ENCODE measurements around the gene NEUROD1.

NEUROD1 gene

DNA sequence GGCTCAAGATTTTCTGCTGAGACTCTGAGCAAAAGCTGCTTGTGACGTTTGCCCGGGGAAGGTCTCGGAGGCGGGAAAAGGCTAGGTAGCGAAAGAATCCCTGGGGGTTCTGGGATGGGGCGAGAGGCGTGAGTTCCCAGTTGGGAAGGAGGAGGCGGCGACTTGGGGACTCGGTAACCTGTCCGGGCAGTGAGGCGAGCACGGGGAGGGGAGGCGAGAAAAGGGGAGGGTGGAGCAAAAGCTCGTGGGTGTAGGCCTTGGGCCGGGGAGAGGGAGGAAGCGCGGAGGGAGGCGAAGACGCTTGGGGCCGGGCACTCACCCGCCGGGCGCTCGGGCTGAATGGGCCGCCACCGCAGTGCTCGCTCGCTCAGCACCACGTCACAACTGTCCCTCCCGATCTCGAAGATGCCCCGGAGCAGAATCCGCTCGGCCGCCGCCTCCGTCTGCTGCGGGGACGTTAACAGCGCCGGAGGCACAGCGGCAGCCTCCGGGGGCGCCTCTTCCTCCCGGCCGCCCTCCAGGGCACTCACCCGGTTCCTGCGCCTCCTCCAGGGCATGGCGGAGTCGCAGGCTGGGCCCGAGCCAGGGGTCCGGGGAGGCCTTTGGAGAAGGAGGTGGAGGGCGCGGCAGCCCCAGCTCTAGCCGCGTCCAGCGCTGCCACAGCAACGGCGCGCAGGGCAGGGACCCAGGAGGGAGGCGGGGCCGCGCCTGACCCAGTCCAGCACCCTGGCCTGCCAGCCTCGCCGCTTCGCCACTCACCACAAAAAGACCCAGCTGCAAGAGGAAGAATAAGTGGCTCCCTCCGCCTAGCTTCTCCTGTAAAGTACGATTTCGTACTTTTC is 23.6 kb downstream of the NEUROD1 start, which contains the start of gene CERKL:
Gene CERKL, minus strand, starts transcription at position 656 of the 842 bp plus-strand sequence. Its CDS starts 99 bp downstream, at position 557.
- Histone ChIP-seq H3K27ac (ENCODE audit: low read length) (no peak within 1 kb of the TSS), H3K4me3 (ENCODE audit: low read length) (peak within 1 kb of the TSS; percentile 80), H3K36me3 (ENCODE audit: control insufficient read depth, low read depth, low read length) (no peaks in the 10 kb centered on the region), H3K4me1 (ENCODE audit: control insufficient read depth, low read depth, low read length) (peaks cover 23% of the 10 kb centered on the region), H3K9me3 (ENCODE audit: control insufficient read depth, low read depth, low read length) (no peaks in the 10 kb centered on the region), H3K9ac (ENCODE audit: low read length) (peak within 1 kb of the TSS; percentile 31), H3K27me3 (ENCODE audit: control insufficient read depth, insufficient read depth, low read length) (peaks cover 68% of the 10 kb centered on the region)

DNA sequence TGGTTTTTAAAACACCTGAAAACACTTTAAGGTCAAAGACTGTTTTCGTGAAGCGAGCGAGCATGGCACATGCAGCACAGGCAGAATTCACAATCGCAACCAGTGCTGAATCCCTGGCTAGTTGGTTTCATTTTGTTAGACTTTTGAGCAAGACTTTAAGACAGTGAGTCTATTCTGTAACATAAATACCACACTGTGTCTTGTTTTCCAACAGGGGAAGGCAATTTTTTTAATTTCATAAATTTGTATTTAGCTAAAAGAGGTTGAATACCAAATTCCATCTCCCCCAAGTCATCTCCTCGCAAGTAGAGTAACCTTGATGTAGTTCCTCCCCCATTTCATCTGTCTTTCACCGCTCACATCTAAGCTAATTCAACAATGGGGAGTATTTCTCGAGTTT is 24.8 kb downstream of the NEUROD1 start:
- Histone ChIP-seq H3K4me3 (ENCODE audit: low read length) (peak overlapping the region; percentile 80), H3K4me1 (ENCODE audit: control insufficient read depth, low read depth, low read length) (peaks cover 23% of the 10 kb centered on the region), H3K27me3 (ENCODE audit: control insufficient read depth, insufficient read depth, low read length) (peaks cover 61% of the 10 kb centered on the region)

DNA sequence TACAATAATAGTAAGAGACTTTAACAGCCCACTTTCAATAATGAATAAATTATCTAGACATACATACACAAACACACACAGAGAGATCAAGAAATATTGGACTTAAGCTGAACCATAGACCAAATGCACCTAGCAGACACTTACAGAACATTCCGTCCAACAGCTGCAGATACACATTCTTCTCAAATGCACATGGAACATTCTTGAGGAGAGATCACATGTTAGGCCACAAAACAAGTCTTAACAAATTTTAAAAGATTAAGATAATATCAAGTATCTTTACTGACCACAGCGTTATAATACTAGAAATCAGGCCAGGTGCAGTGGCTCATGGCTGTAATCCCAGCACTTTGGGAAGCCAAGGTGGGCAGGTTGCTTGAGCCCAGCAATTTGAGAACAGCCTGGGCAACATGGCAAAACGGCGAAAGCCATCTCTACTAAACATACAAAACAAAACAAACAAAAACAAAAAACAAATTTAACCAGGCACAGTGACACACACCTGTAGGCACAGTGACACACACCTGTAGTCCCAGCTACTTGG is 30.8 kb downstream of the NEUROD1 start:
- no peaks in the 10 kb centered on the region for H3K36me3 ChIP-seq (ENCODE audit: control insufficient read depth, low read depth, low read length)
- H3K9me3 ChIP-seq (ENCODE audit: control insufficient read depth, low read depth, low read length), result no peaks in the 10 kb centered on the region
- no peak overlapping the region for H3K9ac ChIP-seq (ENCODE audit: low read length)
- no peak overlapping the region for H3K27ac ChIP-seq (ENCODE audit: low read length)
- no peak overlapping the region for H3K4me3 ChIP-seq (ENCODE audit: low read length)
- H3K27me3 ChIP-seq (ENCODE audit: control insufficient read depth, insufficient read depth, low read length), result peaks cover 5% of the 10 kb centered on the region
- no peaks in the 10 kb centered on the region for H3K4me1 ChIP-seq (ENCODE audit: control insufficient read depth, low read depth, low read length)

More for the DNA sequence above, 24.8 kb downstream of the NEUROD1 start:
- no peaks in the 10 kb centered on the region for H3K9me3 ChIP-seq (ENCODE audit: control insufficient read depth, low read depth, low read length)
- no peak overlapping the region for H3K27ac ChIP-seq (ENCODE audit: low read length)
- no peak overlapping the region for H3K9ac ChIP-seq (ENCODE audit: low read length)
- H3K36me3 ChIP-seq (ENCODE audit: control insufficient read depth, low read depth, low read length), result no peaks in the 10 kb centered on the region

DNA sequence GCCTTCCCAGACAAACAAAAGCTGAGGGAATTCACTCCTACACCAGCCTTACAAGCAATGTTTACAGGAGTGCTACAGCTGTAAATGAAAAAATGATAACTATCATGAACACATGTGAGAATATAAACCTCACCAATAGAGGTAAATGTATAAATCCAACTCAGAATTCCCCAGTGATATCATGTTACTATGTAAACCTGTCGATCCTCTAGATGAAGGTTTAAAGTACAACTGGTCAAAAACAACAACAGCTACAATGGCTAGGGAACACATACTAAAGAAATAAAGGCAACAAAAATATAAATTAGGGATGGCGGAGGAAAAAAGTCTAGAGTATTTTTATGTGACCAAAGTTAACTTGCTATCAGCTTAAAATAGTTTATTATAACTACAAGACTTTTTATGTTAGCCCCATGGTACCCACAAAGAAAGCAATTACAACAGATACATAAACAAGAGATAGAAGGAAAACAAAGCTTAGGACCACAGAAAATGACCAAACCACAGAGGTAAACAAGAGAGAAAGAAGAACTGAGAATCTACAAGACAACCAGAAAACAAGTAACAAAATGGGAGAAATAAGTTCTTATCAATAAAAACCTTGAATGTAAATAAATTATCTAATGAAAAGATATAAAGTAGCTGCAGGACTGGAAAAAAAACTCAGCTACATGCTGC is 31.7 kb downstream of the NEUROD1 start:
- no peaks in the 10 kb centered on the region for H3K27me3 ChIP-seq (ENCODE audit: control insufficient read depth, insufficient read depth, low read length)
- no peak overlapping the region for H3K27ac ChIP-seq (ENCODE audit: low read length)
- no peaks in the 10 kb centered on the region for H3K36me3 ChIP-seq (ENCODE audit: control insufficient read depth, low read depth, low read length)
- H3K4me3 ChIP-seq (ENCODE audit: low read length), result no peak overlapping the region
- H3K4me1 ChIP-seq (ENCODE audit: control insufficient read depth, low read depth, low read length), result no peaks in the 10 kb centered on the region
- no peaks in the 10 kb centered on the region for H3K9me3 ChIP-seq (ENCODE audit: control insufficient read depth, low read depth, low read length)
- H3K9ac ChIP-seq (ENCODE audit: low read length), result no peak overlapping the region

DNA sequence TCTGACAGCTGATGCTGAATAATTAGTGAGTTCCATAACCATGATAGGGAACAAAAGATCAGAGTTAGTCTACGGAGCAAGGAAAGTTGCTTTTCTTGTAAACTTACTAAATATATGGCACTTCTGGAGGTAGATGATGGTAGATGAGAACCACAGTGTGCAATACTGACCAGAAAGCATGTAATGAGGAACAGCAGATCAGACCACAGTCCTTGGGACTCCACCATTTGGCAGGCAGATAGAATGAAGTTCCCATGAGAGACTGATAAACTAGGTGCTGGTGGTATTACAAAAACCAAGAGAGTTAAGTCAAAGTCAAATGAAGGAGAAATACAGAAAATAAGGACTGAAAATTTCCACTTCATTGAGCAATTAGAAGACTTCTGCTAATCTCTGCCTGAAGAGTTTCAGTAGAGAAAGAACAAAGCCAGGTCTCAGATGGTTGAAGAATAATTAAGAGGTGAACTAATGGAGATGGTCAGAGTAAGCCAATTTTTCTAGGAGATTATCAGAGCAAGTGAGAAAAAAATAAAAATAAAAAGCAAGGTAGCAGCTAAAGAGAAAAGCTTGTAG is 33.8 kb downstream of the NEUROD1 start:
- no peaks in the 10 kb centered on the region for H3K27me3 ChIP-seq (ENCODE audit: control insufficient read depth, insufficient read depth, low read length)
- H3K27ac ChIP-seq (ENCODE audit: low read length), result no peak overlapping the region
- H3K4me3 ChIP-seq (ENCODE audit: low read length), result no peak overlapping the region
- no peak overlapping the region for H3K9ac ChIP-seq (ENCODE audit: low read length)
- H3K4me1 ChIP-seq (ENCODE audit: control insufficient read depth, low read depth, low read length), result no peaks in the 10 kb centered on the region
- no peaks in the 10 kb centered on the region for H3K9me3 ChIP-seq (ENCODE audit: control insufficient read depth, low read depth, low read length)
- H3K36me3 ChIP-seq (ENCODE audit: control insufficient read depth, low read depth, low read length), result no peaks in the 10 kb centered on the region

DNA sequence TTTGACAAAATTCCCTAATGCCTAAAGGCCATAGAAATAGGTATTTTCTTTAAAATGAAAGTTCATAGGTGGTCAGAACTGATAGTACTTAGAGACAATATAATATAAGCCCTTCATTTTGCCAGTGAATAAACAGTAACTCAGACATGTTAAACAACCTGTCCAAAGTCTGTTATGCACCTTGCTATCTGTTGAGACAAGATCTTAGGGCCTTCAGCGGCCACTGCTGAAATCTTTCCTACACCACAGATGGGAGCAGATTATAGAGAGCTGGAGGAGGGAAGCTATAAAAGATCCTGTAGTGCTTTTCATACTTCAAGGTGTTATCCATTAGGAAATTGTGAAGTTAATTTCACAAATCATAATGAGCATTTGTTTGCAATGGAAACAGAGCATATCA is 37.2 kb downstream of the NEUROD1 start:
- no peaks in the 10 kb centered on the region for H3K36me3 ChIP-seq (ENCODE audit: control insufficient read depth, low read depth, low read length)
- H3K9ac ChIP-seq (ENCODE audit: low read length), result no peak overlapping the region
- H3K4me3 ChIP-seq (ENCODE audit: low read length), result no peak overlapping the region
- H3K27me3 ChIP-seq (ENCODE audit: control insufficient read depth, insufficient read depth, low read length), result no peaks in the 10 kb centered on the region
- no peaks in the 10 kb centered on the region for H3K4me1 ChIP-seq (ENCODE audit: control insufficient read depth, low read depth, low read length)
- no peaks in the 10 kb centered on the region for H3K9me3 ChIP-seq (ENCODE audit: control insufficient read depth, low read depth, low read length)
- no peak overlapping the region for H3K27ac ChIP-seq (ENCODE audit: low read length)

DNA sequence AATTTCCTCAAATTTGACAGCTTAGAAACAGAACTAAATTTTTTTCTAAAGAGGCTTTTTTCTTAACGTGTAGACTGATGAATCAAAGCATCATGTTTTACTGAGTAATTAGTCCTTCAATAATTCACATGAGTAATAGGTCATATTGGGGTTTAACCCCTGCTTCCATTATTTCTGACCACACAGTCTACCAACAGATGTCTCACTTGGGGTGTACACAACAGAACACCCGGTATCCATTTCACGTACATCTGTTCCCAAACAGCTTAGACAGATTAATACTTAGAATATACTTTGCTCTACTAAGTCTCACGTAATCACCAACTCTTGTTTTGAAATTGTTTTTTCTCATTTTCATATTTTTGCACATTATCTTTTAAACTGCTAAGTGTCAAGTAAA is 38.2 kb downstream of the NEUROD1 start:
- no peaks in the 10 kb centered on the region for H3K9me3 ChIP-seq (ENCODE audit: control insufficient read depth, low read depth, low read length)
- no peak overlapping the region for H3K9ac ChIP-seq (ENCODE audit: low read length)
- H3K4me1 ChIP-seq (ENCODE audit: control insufficient read depth, low read depth, low read length), result no peaks in the 10 kb centered on the region
- H3K36me3 ChIP-seq (ENCODE audit: control insufficient read depth, low read depth, low read length), result no peaks in the 10 kb centered on the region
- no peaks in the 10 kb centered on the region for H3K27me3 ChIP-seq (ENCODE audit: control insufficient read depth, insufficient read depth, low read length)
- no peak overlapping the region for H3K27ac ChIP-seq (ENCODE audit: low read length)
- H3K4me3 ChIP-seq (ENCODE audit: low read length), result no peak overlapping the region

DNA sequence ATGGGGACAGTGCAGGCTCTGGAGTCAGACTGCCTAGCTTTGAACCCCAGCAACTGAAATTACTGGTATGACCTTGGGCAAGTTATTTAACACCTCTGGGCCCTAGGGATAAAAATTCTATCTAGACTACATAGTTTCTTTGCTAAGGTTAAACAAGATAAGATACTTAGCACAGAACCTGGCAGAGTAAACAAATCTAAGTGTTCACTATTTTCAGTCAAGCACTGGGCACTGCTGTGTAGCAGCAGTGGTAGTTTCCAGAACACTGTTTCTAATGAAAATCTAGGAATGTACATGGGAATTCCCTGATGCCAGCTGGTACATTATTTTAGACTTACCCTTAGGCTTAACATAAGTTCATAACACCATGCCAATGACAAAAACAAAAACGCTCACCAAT is 40.6 kb downstream of the NEUROD1 start:
- no peak overlapping the region for H3K9ac ChIP-seq (ENCODE audit: low read length)
- no peaks in the 10 kb centered on the region for H3K27me3 ChIP-seq (ENCODE audit: control insufficient read depth, insufficient read depth, low read length)
- H3K4me3 ChIP-seq (ENCODE audit: low read length), result no peak overlapping the region
- H3K9me3 ChIP-seq (ENCODE audit: control insufficient read depth, low read depth, low read length), result no peaks in the 10 kb centered on the region
- no peaks in the 10 kb centered on the region for H3K36me3 ChIP-seq (ENCODE audit: control insufficient read depth, low read depth, low read length)
- H3K4me1 ChIP-seq (ENCODE audit: control insufficient read depth, low read depth, low read length), result no peaks in the 10 kb centered on the region
- H3K27ac ChIP-seq (ENCODE audit: low read length), result no peak overlapping the region

DNA sequence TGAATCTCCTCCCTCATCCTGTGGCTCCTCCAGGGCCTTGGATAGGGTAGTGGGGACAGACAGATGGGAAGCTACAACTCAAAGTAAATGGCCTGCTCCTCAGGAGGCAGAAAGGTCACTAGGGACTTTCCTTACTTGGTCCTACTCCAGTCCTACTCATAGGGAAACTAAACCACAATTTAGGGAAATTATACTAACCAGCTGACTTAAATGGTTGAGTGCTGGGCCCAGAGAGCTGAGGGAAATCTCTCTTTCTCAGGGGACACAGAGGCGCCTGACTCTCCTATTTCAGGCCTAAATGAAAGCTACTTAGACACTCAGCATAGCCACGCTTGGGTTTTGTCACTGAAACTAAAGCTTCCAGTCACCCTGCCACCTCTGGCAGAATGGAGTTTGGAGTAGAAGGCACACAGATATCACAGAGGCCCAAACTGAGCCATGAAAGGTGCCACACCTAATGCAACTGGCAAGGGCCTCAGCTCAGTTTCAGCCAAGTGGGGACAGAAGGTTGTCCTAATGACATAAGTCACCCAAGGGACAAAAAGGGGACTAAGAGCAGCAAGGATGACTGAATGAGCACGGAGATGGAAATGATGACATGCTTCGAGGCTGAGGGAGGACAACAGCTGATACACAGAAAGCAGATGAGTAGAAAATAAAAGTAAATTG is 47.5 kb downstream of the NEUROD1 start:
- Histone ChIP-seq H3K27me3 (ENCODE audit: control insufficient read depth, insufficient read depth, low read length) (no peaks in the 10 kb centered on the region), H3K4me1 (ENCODE audit: control insufficient read depth, low read depth, low read length) (no peaks in the 10 kb centered on the region), H3K9me3 (ENCODE audit: control insufficient read depth, low read depth, low read length) (no peaks in the 10 kb centered on the region), H3K36me3 (ENCODE audit: control insufficient read depth, low read depth, low read length) (no peaks in the 10 kb centered on the region), H3K27ac (ENCODE audit: low read length) (no peak overlapping the region), H3K4me3 (ENCODE audit: low read length) (no peak overlapping the region), H3K9ac (ENCODE audit: low read length) (no peak overlapping the region)

DNA sequence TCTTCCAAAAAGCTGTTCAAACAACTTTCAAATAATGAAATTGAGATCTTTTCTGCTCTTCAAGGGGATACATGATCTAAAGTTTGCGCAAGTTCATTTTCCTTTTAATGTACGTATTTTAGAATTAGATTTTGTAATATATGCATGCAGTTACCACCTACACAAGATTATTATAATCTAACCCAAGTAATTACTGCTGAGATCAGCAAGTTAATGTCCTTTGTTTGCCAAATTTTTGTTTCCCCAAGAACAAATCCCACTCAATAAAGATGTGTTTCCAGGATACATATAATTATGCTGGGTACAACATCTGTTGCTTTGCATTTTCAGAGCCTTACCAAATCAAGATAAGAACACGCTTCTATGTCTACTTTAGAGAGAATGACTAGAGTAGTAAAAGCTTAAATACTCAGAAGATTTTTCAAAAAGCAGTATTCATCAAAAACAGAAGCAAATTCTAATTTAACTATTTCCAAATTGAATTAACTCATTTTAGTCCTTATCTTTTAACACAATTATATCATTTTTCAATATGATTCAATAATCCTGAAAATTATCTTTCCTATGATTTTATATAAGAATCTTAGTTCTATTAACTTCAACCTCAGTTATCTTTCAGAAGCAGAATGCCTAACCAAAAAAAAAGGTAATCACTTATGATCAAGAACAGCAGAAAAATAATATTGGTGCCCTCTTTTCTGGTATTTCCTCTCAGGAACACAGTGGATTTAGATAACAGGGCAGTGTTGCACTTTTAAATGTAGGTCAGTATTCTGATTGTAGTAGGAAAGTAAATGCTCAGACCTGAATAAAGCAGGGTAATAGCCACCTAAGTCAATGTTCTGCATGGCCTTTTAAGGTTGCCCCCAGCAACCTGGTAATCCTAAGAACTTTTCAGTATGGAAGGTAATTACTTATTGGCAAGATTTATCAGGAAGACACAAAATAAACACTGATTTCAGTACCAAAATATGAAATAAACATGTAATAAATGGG is 51.4 kb downstream of the NEUROD1 start:
- no peaks in the 10 kb centered on the region for H3K4me1 ChIP-seq (ENCODE audit: control insufficient read depth, low read depth, low read length)
- H3K27me3 ChIP-seq (ENCODE audit: control insufficient read depth, insufficient read depth, low read length), result no peaks in the 10 kb centered on the region
- H3K36me3 ChIP-seq (ENCODE audit: control insufficient read depth, low read depth, low read length), result no peaks in the 10 kb centered on the region
- H3K4me3 ChIP-seq (ENCODE audit: low read length), result no peak overlapping the region
- no peak overlapping the region for H3K27ac ChIP-seq (ENCODE audit: low read length)
- H3K9ac ChIP-seq (ENCODE audit: low read length), result no peak overlapping the region
- H3K9me3 ChIP-seq (ENCODE audit: control insufficient read depth, low read depth, low read length), result no peaks in the 10 kb centered on the region

Data from iPS-18a (cell line).